HG02884 (cell line): ENCODE measurements around the gene OXNAD1.

ENCODE experiments used
- ATAC-seq: cut with Tn5 transposase; IDR thresholded peaks from one replicate; pipeline ENCODE4 v1.9.1; 2021; ENCODE audit warnings: mild to moderate bottlenecking, moderate library complexity; ENCODE audit not compliant: unreplicated experiment

OXNAD1 gene

DNA sequence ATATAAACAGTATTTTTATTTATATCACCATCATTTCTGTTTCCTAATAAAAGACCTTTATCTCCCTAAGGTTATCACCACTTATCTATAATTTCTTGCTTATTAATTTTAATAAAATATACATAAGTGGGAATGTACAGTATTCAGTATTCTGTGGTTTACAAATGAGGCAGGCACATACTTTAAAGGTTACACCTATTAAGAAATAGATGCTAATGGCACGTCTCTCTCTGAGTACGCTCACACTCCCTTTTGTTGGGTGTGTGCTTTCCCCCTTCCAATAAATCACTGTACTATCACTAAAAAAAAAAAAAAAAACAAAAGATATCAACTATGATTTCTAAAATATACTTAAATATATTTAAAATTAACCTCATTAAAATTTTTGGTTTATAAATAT is 8.9 kb downstream of the OXNAD1 start:
- ATAC-seq, result no peak

- no peak for ATAC-seq
Observed at GRCh38 chr3:16277471-16277870, 12.5 kb downstream of the OXNAD1 start.

DNA sequence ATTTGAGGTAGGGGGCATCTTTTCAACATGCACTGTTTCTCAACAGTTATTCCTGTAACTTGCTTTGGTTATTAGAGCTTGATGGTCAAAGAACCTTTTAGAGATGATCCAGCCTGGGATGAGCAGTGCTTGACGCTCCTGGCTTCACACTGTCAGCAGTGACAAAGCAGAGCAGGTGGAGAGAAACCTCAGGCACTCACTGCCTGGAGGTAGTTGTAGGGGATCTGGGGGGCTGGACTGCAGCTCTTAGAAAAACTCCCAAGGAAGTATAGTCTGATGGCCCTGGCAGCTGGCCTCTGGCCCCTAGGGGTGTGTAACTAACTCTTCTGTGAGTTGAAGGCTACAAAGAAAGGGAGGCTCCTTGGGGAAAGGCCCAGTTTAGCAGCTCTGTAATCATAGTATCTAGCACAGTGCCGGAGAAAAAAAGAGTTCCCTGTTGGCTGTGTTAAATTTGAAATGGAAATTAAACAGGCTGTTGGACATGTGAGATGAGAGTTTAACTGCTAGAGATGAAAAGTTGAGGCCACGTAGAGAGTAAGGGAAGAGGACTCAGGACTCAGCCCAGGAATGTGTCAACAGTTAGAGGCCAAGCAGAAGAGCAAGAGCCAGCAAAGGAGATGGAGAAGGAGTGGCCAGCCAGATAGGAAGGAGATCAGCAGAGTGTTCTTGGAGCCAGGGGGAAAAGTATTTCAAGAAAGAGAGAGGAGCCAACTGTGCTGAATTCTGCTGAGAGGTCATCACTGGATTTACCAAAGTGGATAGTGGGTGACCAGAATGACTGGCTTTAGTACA is 14.2 kb downstream of the OXNAD1 start:
- no peak for ATAC-seq

DNA sequence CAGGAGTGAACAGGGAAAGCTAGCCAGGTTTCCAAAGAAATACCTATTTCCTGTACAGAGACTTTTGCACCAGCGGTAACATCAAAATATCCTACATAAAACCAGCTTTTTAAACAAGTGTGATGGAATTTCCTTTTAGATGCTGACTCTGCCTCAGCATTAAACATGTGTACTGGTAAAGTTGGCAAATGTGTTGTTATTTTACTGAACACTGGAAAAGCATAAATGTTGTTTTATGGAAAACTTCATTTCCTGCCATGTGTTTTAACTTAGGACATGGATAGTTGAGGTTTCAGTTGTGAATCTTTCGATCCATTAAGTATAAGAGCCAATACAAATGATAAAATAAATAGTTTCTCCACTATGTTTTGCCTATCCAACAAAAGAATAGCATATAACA is 15.7 kb downstream of the OXNAD1 start:
- ATAC-seq, result no peak

DNA sequence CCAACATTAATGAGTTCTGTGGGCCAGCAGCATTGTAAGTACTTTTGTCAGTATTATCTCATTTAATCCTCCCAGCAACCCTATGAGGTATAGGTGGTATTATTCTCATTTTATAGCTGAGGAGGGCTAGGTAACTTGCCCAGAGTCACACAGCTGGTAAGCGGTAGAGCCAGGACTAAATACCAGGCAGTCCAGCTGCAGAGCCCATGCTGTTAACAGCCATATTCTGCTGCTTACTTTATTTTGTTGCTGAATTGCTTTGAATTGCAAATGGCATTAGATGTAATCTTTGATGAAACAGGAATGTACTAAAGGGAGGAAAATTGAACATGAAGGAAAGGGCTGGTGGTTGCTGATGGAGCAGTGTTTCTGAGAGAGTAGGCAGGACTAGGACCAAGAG is 19.6 kb downstream of the OXNAD1 start:
- no peak for ATAC-seq

DNA sequence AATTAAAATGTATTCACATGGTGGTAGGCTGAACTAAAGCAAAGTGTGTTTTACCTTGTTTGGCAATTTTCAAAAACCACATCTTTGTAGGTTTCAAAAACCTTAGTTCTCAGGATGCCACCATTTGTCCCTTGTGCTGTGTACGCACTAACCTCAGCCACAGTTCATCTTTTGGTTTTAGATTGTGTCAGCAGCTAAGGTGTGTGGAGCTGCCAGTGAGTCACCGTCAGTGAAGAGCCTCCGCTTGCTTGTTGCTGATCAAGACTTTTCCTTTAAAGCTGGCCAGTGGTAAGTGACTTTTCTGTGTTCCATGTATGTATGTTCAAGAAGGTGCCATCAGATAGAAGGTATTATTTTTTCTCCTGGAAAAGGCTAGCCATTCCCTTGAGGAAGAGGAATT is 21.1 kb downstream of the OXNAD1 start:
- ATAC-seq, result peak; percentile 77

GRCh38 chr3:16286751-16287543 is 21.9 kb downstream of the OXNAD1 start:
- ATAC-seq, result no peak

DNA sequence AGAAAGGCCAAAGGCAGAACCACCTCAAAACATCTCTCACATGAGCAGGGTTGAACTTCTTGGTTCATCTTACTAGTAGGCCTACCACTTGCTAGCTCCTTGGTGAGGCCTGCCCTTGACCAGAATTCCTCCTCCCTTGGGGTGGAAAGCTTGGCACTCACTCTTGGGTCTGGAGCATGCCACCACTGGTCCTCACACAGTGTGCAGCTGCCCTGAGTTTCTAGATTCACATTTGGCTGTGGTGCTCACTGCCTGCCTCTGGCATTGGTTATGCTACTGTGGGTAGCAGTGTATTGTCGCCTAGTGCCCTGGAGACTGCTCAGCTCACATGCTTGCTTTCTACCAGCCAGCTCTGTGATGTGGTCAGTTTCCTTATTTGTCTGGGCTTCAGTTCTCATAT is 23.7 kb downstream of the OXNAD1 start:
- no peak for ATAC-seq

DNA sequence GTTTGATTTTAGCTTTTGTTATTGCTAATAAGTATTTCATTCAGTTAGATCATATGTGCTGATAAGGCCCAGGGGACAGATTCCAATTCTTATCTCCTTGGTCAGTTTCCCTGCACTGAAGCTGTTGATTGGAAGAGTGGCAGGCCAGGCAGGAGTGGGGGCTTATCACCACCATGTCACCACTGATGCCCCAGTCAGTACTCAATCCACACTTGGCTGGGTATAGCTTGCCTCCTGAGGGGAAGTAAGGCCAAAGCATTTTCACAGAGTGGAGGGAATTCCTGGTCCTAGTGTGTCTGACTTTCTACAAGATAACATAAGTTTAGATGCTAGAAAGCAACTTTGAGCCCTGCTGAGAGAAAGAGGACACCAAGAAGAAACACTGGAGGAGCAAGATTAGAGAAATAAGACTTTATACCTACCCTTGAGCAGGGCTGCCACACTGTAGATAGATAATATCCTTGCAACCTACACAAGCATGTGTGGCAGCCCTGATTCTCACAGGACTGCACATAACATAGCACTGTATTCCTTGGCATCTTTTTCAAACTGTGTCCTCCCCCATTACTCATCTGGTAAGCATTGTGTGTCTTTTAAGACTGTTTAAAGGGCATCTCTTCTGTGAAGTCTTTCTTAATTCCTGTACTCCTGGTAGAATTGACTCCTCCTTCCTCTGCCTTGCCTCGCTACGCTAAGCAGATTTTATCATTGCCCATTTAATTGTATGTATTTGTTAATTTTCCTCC is 24.3 kb downstream of the OXNAD1 start:
- no peak for ATAC-seq

GRCh38 chr3:16290007-16290826 is 25.2 kb downstream of the OXNAD1 start:
- no peak for ATAC-seq

DNA sequence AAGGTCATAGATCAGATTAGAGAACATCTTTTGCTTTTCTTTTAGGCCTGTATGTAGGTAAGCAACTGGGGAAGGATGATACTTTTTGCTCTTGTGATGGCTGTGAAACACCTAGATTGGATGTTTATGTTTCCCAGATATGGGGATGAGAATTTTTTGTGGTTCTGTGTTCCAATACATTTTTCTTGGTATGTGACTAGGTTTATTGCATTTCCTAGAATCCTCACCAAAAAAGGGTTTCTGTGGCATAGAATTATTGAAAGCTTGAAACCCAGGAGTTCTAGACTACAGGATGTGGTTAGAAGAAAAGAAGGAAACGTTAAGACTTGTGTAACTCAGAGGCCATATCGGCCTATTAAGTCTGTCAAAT is 25.8 kb downstream of the OXNAD1 start:
- peak; percentile 41 for ATAC-seq

DNA sequence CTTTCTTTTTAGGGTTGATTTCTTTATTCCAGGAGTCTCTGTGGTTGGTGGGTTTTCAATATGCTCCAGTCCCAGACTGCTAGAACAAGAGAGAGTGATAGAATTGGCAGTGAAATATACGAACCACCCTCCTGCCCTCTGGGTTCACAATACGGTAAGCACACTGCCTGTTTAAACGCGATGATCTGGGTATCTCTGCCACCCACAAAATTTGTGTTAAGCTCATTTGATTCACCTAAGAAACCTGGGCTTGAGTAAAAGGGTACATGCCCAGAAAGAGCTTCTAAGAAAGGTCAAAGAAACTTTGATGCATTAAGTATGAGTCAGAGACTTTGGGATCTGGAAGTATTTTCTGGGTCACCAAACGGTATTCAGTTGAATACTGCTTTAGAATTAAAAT is 29.8 kb downstream of the OXNAD1 start:
- no peak for ATAC-seq

DNA sequence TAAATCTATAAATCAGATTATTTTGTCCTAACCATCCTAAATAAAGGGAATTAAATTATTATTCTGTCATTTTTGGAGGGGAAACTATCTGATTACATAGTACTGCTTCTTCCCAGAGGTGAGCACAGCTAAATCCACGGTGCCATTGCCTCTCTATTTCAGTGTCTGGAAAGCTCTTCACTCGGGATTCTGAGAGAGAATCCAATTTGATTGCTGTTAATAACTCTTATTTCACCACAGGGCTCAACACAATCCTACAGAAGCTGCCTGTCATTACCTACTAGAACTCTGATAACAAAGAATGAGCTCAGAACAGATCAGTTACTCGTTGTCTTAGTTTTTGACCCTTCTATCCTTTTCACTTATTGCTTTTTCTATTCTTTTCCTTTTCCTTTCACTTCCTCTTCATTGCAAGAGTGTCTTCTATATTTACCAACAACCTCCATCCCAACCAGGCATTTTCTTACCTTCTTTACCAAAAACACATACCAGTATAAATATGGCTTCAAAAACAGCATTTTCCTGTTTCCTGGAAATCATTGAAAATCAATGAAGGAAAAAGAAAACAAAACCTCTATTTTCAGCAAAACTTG is 30.4 kb downstream of the OXNAD1 start:
- ATAC-seq, result no peak

GRCh38 chr3:16297997-16298885 is 33.2 kb downstream of the OXNAD1 start:
- no peak for ATAC-seq

GRCh38 chr3:16298891-16299290 is 33.9 kb downstream of the OXNAD1 start:
- no peak for ATAC-seq

DNA sequence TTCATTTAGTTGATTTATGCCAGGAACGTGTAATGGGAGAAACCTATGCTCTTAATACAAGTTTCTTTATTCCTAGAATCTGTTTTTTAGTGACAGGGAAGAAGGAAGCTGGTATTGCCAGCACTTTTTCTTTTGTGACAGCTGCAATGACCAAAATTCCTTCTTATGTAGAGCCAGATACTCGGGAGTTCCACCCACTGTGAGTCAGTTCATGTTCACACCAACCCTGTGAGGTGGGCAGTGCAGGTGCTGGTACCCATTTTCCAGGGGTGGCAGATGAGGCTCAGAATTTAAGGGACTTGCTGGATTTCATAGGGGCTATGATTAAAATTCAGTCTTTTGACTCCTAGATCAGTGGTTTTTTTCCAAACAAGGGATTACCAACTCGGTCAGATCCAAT is 34.7 kb downstream of the OXNAD1 start:
- no peak for ATAC-seq

GRCh38 chr3:16300307-16300706 is 35.3 kb downstream of the OXNAD1 start:
- no peak for ATAC-seq

DNA sequence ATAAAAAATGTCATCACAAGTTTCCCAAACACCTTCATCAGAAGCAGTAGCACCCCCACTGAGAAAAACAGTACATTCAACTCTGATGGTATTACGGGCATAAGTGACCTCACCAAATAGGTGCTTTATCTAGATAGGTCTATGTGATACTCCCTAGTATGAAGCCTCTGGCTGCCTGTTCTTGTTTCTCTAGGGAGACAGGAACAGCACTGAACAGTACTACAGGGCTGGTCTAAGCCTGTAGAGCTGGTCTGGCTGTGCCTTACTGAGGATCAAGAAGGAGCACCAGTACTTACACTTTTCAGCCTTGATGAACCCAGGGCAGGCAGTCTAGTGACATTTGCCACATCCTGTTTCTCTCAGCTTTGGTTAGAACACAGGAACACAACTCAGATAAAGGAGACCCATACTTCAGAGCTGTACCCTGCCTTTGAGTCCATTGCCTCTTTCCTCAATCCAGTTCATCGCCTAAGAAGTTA is 35.9 kb downstream of the OXNAD1 start:
- ATAC-seq, result peak; percentile 65

DNA sequence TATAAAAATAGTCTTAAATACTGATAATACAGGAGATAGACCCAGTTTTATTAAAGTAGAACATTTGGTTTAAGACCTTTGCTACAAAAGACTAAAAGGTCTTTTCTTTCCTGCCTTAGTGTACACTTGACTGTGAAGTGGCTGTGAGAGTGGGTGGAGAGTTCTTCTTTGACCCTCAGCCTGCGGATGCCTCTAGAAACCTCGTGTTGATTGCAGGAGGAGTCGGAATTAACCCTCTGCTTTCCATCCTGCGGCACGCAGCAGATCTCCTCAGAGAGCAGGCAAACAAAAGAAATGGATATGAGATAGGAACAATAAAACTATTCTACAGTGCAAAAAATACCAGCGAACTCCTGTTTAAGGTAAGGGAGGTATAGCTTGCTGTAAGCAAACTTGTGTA is 36.5 kb downstream of the OXNAD1 start:
- ATAC-seq, result no peak
